Ramos (cell line): ENCODE data around the gene SIM1.

ENCODE experiments used
- in situ Hi-C: fragments of 300-500 bp; cut with MboI; formaldehyde crosslinking; loops from one replicate; pipeline ENCODE4 v1.14.3; 2022; ENCODE audit warnings: low sequenced_read_pairs; ENCODE audit not compliant: unreplicated experiment

SIM1 gene, protein sequence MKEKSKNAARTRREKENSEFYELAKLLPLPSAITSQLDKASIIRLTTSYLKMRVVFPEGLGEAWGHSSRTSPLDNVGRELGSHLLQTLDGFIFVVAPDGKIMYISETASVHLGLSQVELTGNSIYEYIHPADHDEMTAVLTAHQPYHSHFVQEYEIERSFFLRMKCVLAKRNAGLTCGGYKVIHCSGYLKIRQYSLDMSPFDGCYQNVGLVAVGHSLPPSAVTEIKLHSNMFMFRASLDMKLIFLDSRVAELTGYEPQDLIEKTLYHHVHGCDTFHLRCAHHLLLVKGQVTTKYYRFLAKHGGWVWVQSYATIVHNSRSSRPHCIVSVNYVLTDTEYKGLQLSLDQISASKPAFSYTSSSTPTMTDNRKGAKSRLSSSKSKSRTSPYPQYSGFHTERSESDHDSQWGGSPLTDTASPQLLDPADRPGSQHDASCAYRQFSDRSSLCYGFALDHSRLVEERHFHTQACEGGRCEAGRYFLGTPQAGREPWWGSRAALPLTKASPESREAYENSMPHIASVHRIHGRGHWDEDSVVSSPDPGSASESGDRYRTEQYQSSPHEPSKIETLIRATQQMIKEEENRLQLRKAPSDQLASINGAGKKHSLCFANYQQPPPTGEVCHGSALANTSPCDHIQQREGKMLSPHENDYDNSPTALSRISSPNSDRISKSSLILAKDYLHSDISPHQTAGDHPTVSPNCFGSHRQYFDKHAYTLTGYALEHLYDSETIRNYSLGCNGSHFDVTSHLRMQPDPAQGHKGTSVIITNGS

DNA sequence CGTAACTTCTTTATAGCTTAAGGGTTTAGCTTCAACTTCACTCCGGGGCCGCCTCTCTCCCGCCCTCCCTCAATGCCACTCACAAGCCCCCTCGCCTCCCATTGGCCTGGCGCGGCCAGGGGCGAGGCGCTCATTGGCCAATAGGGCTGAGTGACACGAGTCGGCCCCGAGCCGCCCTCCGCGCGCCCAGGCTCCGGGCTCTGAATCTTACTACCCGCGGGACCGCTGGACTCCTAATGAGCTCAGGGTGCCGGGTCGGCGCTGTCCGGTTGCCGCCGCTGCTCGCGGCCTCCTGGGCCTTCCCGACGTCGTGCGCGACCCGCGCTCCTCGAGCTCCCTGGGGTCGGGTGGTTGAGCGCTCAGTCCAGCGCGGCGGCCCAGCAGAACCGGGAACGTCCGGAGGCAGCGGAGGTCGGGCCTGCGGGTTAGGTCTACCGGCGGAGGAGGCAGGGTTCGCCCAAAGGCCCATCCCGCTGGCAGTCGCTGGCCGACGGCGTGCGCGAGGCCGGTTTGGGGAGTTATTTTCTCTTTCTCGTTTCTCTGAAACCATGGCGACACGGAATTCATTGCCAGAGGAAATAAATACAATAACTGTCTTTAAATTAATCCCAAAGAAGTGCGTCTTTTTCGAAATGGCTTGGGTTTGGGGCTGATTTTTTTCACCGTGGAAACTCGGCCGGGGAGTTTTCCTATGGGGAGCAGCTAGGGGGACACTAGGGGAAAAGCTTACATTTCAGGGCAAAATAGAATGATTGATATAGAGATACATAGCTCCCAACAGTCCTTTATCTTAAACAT, at the start of gene SIM1:
Gene SIM1, minus strand, starts transcription at position 19 of the 798 bp plus-strand sequence. CDS start 1,453 bp downstream, outside the sequence.
- in situ Hi-C loops: no loop called here

DNA sequence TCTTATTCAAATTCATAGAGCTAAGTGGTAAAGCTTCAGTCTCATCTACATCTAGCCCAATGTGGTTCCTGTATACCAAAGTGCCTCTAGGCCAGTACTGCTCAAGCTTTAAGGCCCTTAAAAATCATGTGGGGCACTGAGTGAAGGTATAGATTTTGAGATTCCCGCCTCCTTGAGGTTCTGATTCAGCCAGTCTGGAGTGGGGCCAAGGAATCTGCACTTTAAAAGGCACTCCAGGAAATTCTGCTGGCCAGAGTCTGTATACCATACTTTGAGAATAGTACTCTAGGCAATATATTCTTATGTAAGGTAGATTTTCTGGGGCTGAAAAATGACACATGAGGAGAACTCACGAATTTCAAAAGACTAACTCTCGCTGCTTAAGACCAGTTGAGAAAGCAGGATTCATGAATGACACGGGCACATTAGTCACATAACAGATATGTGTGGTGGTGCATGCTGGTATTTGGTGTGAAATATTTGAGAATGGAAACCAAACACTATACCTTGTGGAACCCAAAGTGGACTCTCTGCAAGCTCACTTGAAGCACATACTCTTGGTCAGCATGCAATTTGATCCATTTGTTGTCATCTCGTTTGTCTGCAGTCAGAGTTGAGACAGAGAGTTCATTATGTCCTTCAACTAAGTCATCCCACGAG, 47.6 kb upstream of the SIM1 start:
- in situ Hi-C loops: no loop called here

DNA sequence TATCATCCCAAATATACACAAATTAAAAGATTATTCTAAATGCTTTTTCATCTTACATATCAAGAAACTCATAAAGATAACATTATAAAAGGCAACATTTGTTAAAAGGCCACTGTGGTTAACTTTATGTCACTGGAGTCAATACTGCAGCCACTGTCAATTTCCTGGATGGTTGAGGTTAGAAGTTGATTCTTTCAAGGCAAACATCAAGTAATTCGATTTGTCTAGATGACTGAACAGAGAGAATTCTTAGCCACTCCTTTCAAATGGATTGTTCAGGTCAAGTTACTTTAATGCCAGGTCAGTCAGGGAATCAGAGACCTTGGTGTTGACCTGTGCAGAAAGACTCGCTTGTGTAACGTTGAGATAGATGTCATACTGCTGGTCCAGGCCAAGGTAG, 44.4 kb upstream of the SIM1 start:
- in situ Hi-C loops: no loop called here

DNA sequence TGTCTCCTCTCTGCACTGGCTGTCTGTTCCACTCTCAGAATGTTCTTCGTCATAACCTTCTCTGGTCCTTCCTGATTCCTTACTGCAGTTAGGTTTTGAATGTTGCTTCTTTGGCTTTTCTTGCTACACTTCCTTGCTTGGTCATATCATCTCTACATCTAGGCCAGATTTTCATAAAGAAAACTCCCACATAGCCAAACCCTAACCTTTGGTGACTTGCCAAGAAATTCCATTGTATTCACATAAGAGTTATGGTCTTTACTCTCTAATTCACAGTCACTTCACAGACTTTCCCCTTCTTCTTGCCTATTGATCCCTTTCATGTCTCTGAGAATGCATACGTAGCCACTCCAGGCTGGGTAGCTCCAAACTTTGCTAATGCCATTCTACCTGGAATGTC, 41.9 kb upstream of the SIM1 start:
- in situ Hi-C loops: no loop called here

DNA sequence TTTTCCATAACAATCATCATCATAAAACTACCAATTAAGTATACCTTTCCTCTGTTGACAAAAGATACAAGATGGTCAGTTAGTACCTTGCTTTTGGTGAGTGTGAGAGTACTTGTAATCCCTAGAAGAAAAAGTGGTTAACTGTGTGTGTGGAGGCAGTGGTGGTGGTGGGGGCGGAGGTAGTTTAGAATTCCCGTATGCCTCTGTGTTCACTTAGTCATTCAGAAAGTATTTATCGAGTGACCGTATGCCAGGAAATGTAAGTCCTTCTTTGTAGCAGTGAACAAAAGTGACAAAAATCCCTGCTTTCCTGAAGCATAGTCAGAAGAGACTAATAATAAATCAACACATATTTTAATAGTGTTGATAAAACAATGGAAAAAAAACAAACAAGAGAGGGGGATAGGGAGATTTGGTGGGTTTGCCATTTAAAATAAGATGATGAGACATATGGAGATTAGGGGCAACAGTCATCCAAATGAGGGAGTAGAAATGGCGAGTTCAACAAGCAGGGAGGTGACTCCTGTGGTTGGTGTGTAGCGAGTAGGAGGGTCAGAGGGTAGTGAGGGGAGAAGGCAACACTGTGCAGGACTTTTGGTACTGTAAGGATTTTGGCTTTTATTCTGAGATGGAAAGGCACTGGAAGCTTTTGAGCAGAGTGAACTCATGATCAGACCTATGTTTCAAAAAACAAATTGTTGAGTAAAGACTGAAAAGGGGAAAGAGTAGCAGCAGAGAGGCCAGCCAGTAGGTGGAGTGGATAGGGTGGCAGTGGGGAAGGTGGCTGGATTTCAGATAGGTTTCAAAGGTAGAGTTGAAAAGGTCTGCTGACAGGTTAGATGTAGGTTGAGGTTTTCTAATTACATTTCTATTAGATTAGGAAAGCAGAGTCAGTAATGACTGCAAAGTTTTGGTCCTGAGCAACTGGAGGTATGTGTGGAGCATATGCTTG, 40.3 kb upstream of the SIM1 start:
- in situ Hi-C loops: no loop called here

DNA sequence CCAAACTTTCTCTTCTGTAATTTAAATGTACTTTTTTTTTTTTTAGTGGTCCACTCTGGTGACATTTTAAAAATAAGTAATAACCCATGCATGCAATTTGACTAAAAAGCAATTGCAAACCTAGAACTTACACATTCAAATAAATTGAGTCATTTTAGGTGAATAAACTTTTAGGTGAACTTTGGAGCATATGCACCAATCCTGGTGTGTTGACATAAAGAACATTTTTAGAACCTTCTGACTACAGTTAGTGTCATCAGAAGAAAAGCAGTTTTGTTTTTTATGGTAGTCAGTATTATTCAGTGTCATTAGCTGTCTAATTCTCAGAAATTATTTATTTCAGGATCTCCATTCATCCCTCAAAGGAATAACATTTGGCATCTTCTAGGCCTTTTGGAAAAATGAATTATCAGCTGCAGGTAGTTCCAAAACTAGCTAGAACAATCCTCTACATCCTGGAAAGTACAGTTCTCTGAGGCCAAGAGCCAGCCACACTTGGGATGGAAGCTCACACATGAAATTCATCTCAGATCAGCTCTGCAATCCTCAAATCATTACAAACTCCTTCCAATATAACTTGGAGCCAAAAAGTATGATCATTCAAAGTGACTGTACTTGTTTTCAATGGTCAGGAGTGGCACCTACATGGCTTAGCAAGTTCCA, 38.5 kb upstream of the SIM1 start:
- in situ Hi-C loops: no loop called here

DNA sequence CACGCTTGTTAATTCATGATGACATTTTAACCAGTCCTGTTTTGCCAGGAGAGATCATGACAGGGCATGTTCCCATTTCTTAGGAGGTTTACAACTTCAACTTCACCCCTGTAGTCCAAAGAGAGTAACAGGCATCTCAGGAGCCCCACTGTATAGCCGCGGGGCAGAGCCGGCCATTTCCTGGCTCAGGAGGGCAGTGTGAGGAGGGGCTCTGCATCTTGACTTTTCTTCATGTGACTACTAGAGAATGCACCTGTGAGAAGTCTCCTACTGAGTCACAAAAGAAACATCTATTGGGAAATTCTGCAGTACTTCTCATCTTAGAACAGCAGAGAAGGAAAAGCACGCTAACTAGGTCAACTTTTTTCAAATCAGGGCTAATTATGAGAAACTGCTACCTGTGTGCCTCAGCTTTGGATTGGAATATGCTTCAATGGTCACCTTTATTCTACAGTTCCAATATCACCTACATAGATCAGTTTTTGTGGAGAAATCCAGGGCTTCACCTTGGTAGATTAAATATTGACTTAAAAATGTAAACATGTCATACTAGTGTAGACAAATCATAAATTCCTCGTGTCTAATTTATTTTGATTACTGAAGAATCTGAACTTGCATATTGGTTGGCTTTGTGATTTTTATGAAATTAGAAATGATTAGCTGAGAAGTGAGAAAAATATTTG, 28.6 kb upstream of the SIM1 start:
- in situ Hi-C loops: loop anchor here (25.0 kb wide), 1 partner anchor 631 kb away; no protein-coding TSS in a partner anchor

DNA sequence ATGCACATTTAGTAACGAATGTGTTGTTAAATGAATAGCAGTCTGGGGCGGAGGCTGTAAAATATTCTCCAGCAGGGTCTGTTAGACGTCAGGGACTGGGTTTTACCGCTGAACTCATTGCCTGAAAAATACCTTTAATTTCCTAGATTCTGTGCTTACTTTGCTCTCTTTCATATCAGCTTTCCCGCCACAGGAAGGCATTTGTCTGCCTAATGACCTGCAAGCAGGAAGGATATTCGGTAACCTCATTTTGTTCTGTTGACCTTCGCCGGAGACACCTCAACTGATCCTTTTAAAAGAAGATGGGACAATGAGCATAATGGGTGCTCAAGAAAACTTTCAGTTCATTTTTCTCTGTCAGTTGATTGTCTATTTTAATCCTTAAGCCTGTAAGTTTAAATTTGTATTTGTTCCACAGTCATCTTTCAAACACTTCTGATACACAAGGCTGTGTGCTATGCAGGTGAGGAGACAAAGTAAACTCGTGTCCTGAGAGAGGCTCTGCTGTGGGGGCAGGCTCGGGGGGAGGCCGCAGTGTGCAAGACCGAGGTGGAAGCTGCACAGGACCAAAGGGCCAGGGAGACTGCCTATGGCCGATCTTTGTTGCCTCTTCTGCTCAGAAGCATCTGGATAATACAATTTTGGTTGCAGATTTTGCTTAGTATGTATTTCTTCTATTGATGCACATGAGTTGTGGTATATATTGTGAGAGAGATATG, 27.4 kb upstream of the SIM1 start:
- in situ Hi-C loops: loop anchor here (25.0 kb wide), 1 partner anchor 630 kb away; no protein-coding TSS in a partner anchor

DNA sequence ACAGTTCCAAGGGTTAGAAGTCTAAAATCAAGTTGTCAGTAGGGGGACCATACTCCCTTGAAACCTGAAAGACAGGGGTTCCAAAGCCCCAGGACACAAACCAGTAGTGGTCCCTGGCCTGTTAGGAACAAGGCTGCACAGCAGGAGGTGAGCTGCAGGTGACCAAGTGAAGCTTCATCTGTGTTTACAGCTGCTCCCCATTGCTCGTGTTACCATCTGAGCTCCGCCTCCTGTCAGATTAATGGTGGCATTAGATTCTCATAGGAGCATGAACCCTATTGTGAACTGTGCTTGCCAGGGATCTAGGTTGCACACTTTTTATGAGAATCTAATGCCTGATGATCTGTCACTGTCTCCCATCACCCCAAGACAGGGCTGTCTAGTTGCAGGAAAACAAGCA, 25.3 kb upstream of the SIM1 start:
- in situ Hi-C loops: loop anchor here (25.0 kb wide), 1 partner anchor 628 kb away; no protein-coding TSS in a partner anchor

DNA sequence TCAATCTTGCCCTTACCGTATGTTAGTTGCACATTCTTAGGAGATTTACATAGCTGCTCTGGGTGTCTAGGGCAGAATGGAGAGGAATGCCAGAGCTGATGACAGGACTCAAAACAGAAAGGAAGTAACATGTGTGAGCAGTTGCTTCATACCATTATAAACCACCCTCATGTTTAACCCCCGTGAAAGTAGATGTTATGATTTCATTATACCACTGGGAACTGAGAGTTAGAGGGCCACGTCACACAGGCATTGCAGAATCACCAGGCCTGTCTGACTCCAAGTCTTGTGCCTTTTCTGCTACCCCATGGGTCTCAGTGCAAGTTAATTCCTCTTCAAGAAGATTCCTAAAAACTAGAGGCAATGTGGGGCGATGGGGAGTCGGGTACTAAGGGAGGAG, 23.5 kb upstream of the SIM1 start:
- in situ Hi-C loops: loop anchor here (10.0 to 25.0 kb wide), 2 partner anchors 363 to 626 kb away; no protein-coding TSS in a partner anchor

DNA sequence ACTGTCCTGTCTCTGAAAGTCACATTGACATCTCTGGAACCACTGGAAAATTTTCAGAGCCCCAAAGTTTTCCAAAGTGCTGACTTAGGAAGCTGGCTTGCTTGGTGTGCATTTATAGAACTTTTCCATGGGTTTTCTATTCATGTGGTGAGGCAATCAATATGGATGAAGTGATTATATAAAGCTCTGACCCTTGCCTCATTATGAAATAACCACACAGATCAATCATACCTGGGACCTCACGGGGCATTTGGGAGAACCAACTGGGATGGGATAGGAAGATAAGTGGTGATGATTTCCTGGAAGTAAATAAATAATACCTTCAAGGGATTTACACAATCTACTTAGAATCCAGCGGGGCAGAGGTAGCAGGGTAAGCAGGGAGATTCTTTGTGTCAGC, 22.9 kb upstream of the SIM1 start:
- in situ Hi-C loops: loop anchor here (10.0 to 25.0 kb wide), 2 partner anchors 363 to 625 kb away; no protein-coding TSS in a partner anchor

DNA sequence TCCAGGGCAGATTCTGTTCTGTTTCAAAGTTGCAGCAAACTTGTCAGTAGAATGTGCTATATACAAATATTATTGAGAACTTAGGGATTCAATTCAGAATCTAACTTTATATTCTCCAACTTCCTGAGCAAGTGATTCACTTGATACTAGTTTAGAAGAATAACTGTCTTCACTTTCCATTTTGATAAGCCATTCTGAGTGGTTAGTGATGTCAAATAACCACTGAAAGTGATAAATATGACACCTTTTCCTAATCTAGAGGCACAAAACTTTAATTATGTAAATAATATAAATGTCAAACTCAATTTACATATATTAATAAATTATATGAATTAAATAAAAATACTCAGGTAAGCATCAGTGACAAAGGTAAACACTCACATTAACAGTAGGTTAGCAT, 20.5 kb upstream of the SIM1 start:
- in situ Hi-C loops: loop anchor here (10.0 to 25.0 kb wide), 2 partner anchors 360 to 623 kb away; no protein-coding TSS in a partner anchor

DNA sequence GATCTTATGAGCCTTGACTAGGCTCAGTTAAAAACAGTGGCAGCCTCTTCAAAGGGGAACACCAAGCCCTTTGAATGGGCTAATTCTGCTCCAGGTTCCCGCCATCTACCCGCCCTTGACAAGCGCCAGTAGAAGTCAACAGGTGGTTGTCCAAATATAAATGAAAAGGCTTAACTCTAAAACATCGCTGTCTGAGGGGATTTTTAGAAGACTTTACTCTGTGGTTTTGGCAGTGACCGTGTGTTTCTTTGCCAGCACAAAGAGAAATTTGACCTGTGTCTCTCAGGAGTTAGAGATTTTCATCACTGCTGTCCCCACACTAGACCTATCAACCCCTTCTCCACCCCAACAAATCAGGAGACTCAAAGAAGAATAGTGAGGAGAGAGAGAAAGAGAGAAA, 19.8 kb upstream of the SIM1 start:
- in situ Hi-C loops: loop anchor here (10.0 to 25.0 kb wide), 2 partner anchors 360 to 622 kb away; no protein-coding TSS in a partner anchor

DNA sequence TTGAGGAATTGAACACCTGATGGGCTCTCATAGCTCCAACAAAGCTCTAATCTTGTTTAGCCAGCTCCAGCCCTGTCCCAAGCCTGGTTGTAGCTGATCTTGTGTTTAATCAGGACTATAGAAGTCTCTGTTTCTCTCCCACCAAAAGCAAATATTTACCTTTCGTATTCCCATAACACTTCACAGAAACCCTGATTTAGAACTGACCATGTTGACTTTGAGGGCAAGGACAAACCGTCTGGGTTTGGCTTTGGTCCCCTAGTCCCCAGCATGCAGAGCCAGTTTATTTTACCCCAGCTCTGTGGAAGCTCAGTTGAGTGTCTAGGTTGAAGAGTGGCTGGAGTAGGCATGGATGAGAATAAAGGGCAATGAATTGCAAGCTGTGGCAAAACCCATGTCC, 18.0 kb upstream of the SIM1 start:
- in situ Hi-C loops: loop anchor here (10.0 to 25.0 kb wide), 2 partner anchors 358 to 620 kb away; no protein-coding TSS in a partner anchor

DNA sequence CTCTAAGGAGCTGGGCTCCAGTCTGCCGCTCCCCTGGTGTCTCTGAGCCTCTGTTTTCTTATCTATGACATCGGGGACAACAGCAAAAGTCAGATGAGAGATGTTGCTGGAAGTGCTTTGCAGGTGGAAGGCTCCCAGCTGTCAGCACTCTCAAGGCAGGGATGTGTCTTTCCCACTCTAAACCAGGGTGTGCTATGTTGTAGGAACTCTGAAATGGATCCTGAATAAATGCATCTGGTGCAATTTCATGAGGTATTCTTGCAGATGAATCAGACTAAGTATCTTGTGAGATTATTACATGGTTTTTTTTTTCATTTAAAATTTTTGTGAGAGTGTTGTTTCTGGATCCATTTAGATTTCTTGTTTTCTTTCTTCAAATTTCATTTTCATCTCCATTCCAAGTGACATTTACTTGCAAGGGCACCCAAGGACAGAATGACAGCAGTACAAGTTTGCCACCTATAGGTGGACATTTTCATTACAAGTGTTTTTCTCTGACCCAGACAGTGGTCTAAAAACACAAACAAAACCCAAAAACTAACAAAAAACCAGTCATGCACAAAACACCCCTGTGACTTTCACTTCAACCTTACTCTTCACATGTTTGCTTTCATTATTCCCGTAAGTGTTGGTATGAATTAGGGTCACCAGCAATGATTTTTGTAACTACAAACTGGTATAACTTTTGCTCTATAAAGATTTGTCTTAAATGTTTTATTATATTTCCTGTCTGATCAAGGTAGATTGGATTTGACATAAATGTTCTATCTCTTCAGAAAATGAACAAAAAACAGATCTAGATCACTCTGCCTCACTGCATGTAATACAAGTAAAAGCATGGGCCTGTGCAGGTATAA, 14.7 kb upstream of the SIM1 start:
- in situ Hi-C loops: loop anchor here (10.0 to 25.0 kb wide), 2 partner anchors 355 to 617 kb away; no protein-coding TSS in a partner anchor
